HEK293 (cell line): ENCODE results near the gene CSK.

ENCODE experiments used
- CTCF ChIA-PET: fragments of 350-600 bp; formaldehyde crosslinking; extraction: SDS; loops from one replicate; lab custom pipeline; 2021; ENCODE audit warnings: antibody characterized with exemption; lab: Yijun Ruan, JAX
- POLR2A ChIA-PET: fragments of 300-600 bp; formaldehyde crosslinking; extraction: SDS; loops from one replicate; lab custom pipeline; 2020; ENCODE audit warnings: antibody characterized with exemption, inconsistent platforms; lab: Yijun Ruan, JAX
- H3K27ac ChIP-seq: fragments of 200-500 bp; sonication (Bioruptor generic); 2 replicates; pipeline ENCODE4 v1.5.1; 2014; ENCODE audit warnings: low read depth, low read length, control low read depth, inconsistent platforms; ENCODE audit errors: extremely low read depth
- H3K36me3 ChIP-seq, 2 experiments: fragments of 200-500 bp in 1 of 2; sonication (Bioruptor generic) in 1 of 2; 1 replicate in 1 of 2; 2 replicates in 1 of 2; pipeline ENCODE4 v1.5.1; 2014 to 2017; ENCODE audit warnings: inconsistent platforms in 2 of 2, low read length in 2 of 2; ENCODE audit not compliant: control insufficient read depth in 2 of 2, insufficient read depth in 1 of 2
- H3K4me1 ChIP-seq: fragments of 200-500 bp; sonication (Bioruptor generic); 2 replicates; pipeline ENCODE4 v1.5.1; 2014; ENCODE audit warnings: mild to moderate bottlenecking, low read length, inconsistent platforms; ENCODE audit not compliant: control insufficient read depth, insufficient read depth
- H3K4me3 ChIP-seq: 2 replicates; pipeline ENCODE4 v1.5.1; 2011; ENCODE audit warnings: low read depth, mild to moderate bottlenecking, control low read depth, low read length, moderate library complexity
- H3K9me3 ChIP-seq: fragments of 200-500 bp; sonication (Bioruptor generic); 2 replicates; pipeline ENCODE4 v1.5.1; 2014; ENCODE audit warnings: low read depth, low read length, inconsistent platforms; ENCODE audit not compliant: control insufficient read depth, insufficient read depth
- ATF2 ChIP-seq: fragments of 450-650 bp; formaldehyde crosslinking; IDR thresholded peaks from 2 replicates; pipeline ENCODE4 v1.5.1; 2016; ENCODE audit warnings: missing biosample characterization, missing genetic modification characterization, low read depth
- ELK4 ChIP-seq: IDR thresholded peaks from 2 replicates; pipeline ENCODE4 v1.6.1; 2011; ENCODE audit warnings: mild to moderate bottlenecking, low read depth, low read length, borderline replicate concordance
- HOXA7 ChIP-seq: sonication (generic); formaldehyde crosslinking; IDR thresholded peaks from 2 replicates; pipeline ENCODE4 v1.8.1; 2022; ENCODE audit warnings: missing genetic modification reagents, borderline replicate concordance
- HOXD13 ChIP-seq: sonication (generic); formaldehyde crosslinking; IDR thresholded peaks from 2 replicates; pipeline ENCODE4 v1.8.0; 2022; ENCODE audit warnings: missing genetic modification reagents, borderline replicate concordance
- KLF9 ChIP-seq: fragments of 450-650 bp; formaldehyde crosslinking; IDR thresholded peaks from 2 replicates; pipeline ENCODE4 v1.5.1; 2016; ENCODE audit warnings: missing biosample characterization, missing genetic modification characterization, low read depth
- MZF1 ChIP-seq: fragments of 450-650 bp; formaldehyde crosslinking; IDR thresholded peaks from 2 replicates; pipeline ENCODE4 v1.5.1; 2017; ENCODE audit warnings: missing biosample characterization, missing genetic modification characterization, borderline replicate concordance
- SCRT1 ChIP-seq: fragments of 450-650 bp; formaldehyde crosslinking; IDR thresholded peaks from 2 replicates; pipeline ENCODE4 v1.5.1; 2016; ENCODE audit warnings: missing biosample characterization, missing genetic modification characterization, borderline replicate concordance
- SP3 ChIP-seq: fragments of 450-650 bp; formaldehyde crosslinking; IDR thresholded peaks from 2 replicates; pipeline ENCODE4 v1.5.1; 2016; ENCODE audit warnings: missing biosample characterization, missing genetic modification characterization
- WT1 ChIP-seq: fragments of 450-650 bp; formaldehyde crosslinking; IDR thresholded peaks from 2 replicates; pipeline ENCODE4 v1.5.1; 2016; ENCODE audit warnings: missing biosample characterization, missing genetic modification characterization
- ZBTB49 ChIP-seq: fragments of 450-650 bp; formaldehyde crosslinking; IDR thresholded peaks from 2 replicates; pipeline ENCODE4 v1.5.1; 2016; ENCODE audit warnings: missing biosample characterization, missing genetic modification characterization, low read depth
- ZBTB7A ChIP-seq: fragments of 450-650 bp; formaldehyde crosslinking; IDR thresholded peaks from 2 replicates; pipeline ENCODE4 v1.5.1; 2016; ENCODE audit warnings: low read depth, missing biosample characterization, missing genetic modification characterization
- ZFP3 ChIP-seq: fragments of 450-650 bp; formaldehyde crosslinking; IDR thresholded peaks from 2 replicates; pipeline ENCODE4 v1.5.1; 2016; ENCODE audit warnings: low read depth, missing biosample characterization, missing genetic modification characterization
- ZNF18 ChIP-seq: fragments of 450-650 bp; formaldehyde crosslinking; IDR thresholded peaks from 2 replicates; pipeline ENCODE4 v1.5.1; 2016; ENCODE audit warnings: missing biosample characterization, missing genetic modification characterization
- ZNF302 ChIP-seq: fragments of 450-650 bp; formaldehyde crosslinking; IDR thresholded peaks from 2 replicates; pipeline ENCODE4 v1.5.1; 2016; ENCODE audit warnings: missing biosample characterization, missing genetic modification characterization, low read depth
- ZNF324 ChIP-seq: fragments of 450-650 bp; formaldehyde crosslinking; IDR thresholded peaks from 2 replicates; pipeline ENCODE4 v1.5.1; 2016; ENCODE audit warnings: missing biosample characterization, missing genetic modification characterization
- ZNF449 ChIP-seq: fragments of 450-650 bp; formaldehyde crosslinking; IDR thresholded peaks from 2 replicates; pipeline ENCODE4 v1.5.1; 2017; ENCODE audit warnings: missing biosample characterization, mild to moderate bottlenecking, missing genetic modification characterization, moderate library complexity
- ZNF514 ChIP-seq: fragments of 450-650 bp; formaldehyde crosslinking; IDR thresholded peaks from 2 replicates; pipeline ENCODE4 v1.5.1; 2016; ENCODE audit warnings: missing biosample characterization, missing genetic modification characterization
- ZNF555 ChIP-seq: fragments of 450-650 bp; formaldehyde crosslinking; conservative IDR thresholded peaks from 2 replicates; pipeline ENCODE4 v1.5.1; 2017; ENCODE audit warnings: missing biosample characterization, mild to moderate bottlenecking, missing genetic modification characterization, inconsistent platforms
- ZNF580 ChIP-seq: fragments of 450-650 bp; formaldehyde crosslinking; IDR thresholded peaks from 2 replicates; pipeline ENCODE4 v1.5.1; 2016; ENCODE audit warnings: missing biosample characterization, missing genetic modification characterization
- ZNF623 ChIP-seq: fragments of 450-650 bp; formaldehyde crosslinking; IDR thresholded peaks from 2 replicates; pipeline ENCODE4 v1.5.1; 2016; ENCODE audit warnings: missing biosample characterization, missing genetic modification characterization
- ZNF704 ChIP-seq: fragments of 450-650 bp; formaldehyde crosslinking; IDR thresholded peaks from 2 replicates; pipeline ENCODE4 v1.5.1; 2016; ENCODE audit warnings: missing biosample characterization, missing genetic modification characterization
- ZNF776 ChIP-seq: fragments of 450-650 bp; formaldehyde crosslinking; IDR thresholded peaks from 2 replicates; pipeline ENCODE4 v1.5.0; 2017; ENCODE audit warnings: missing biosample characterization, missing genetic modification characterization, borderline replicate concordance
- ZSCAN30 ChIP-seq: fragments of 450-650 bp; IDR thresholded peaks from 2 replicates; pipeline ENCODE4 v1.5.1; 2018; ENCODE audit warnings: missing biosample characterization, mild to moderate bottlenecking, missing genetic modification characterization, moderate library complexity
- ZSCAN5A ChIP-seq: fragments of 450-650 bp; formaldehyde crosslinking; IDR thresholded peaks from 2 replicates; pipeline ENCODE4 v1.5.1; 2016; ENCODE audit warnings: missing biosample characterization, missing genetic modification characterization
- ZXDB ChIP-seq: fragments of 450-650 bp; formaldehyde crosslinking; IDR thresholded peaks from 2 replicates; pipeline ENCODE4 v1.5.1; 2016; ENCODE audit warnings: missing biosample characterization, missing genetic modification characterization

Gene CSK

GRCh38 chr15:74781431-74782258, at the start of gene CSK:
TSS of gene CSK (plus strand) at chr15:74782080. CDS start at chr15:74798298, 16,218 bp downstream.
- POLR2A ChIA-PET: interaction anchor here (0.6 to 1.5 kb wide), 10 partner anchors 10 to 213 kb away, joined by 3 to 5 read pairs (median 4); partner anchors contain the start of gene MPI
- peak within 1 kb of the TSS; percentile 95 for H3K27ac ChIP-seq
- TF ChIP-seq SP3 (tag by site-specific recombination): peak; percentile 52
- no peak for TF ChIP-seq ZNF514 (tag by site-specific recombination)
- no peak for TF ChIP-seq ZNF623 (tag by site-specific recombination)
- TF ChIP-seq ZBTB7A (tag by site-specific recombination): peak; percentile 32; the same call in 1 of the 2 replicates
- no peak for TF ChIP-seq ZBTB49
- TF ChIP-seq ZNF580 (tag by site-specific recombination): 0 out of 2 replicates have a peak, but pooled peaks have one; percentile 1
- no peak for TF ChIP-seq ZNF324 (tag by site-specific recombination)
- peak; percentile 91 for TF ChIP-seq KLF9
- TF ChIP-seq ELK4: no peak
- no peak for TF ChIP-seq ZFP3
- TF ChIP-seq ZNF776 (tag by site-specific recombination): no peak
- no peak for TF ChIP-seq WT1 (tag by site-specific recombination)
- no peak for TF ChIP-seq HOXD13 (CRISPR knock-in tag)
- no peak for TF ChIP-seq ZNF449 (tag by site-specific recombination)
- TF ChIP-seq HOXA7 (CRISPR knock-in tag): no peak
- TF ChIP-seq ZNF302 (tag by site-specific recombination): no peak
- no peak for TF ChIP-seq ZNF704 (tag by site-specific recombination)
- TF ChIP-seq ATF2 (tag by site-specific recombination): no peak
- no peak; the same call in 1 of the 2 replicates for TF ChIP-seq ZXDB
- no peak for TF ChIP-seq SCRT1 (tag by site-specific recombination)
- TF ChIP-seq ZNF18 (tag by site-specific recombination): peak; percentile 35; the same call in 1 of the 2 replicates
- TF ChIP-seq ZNF555: no peak
- no peak; the same call in 1 of the 2 replicates for TF ChIP-seq ZSCAN30 (tag by site-specific recombination)
- TF ChIP-seq ZSCAN5A (tag by site-specific recombination): no peak
- TF ChIP-seq MZF1 (tag by site-specific recombination): no peak

More at GRCh38 chr15:74781431-74782258, at the start of gene CSK:
- CTCF ChIA-PET: interaction anchor here (0.5 to 25.7 kb wide), 15 partner anchors 7 to 218 kb away, joined by 3 to 649 read pairs (median 4); partner anchors contain the start of gene CSK
- peaks cover 27% of the 10 kb centered on the region for H3K4me1 ChIP-seq
- no peaks in the 10 kb centered on the region for H3K9me3 ChIP-seq
- peak within 1 kb of the TSS; percentile 60 for H3K4me3 ChIP-seq
- peaks cover 0 to 20% of the 10 kb centered on the region in 2 experiments; a peak in 1 of 3 replicates for H3K36me3 ChIP-seq
